Coronary artery (tissue), 2 donors: ENCODE results near the gene CDCA7.
"Not testable (repeated sequence)": the region's sequence is repeated elsewhere in the genome, so short reads cannot be mapped to it uniquely, and the experiment has no call there.

Source experiments
- DNase-seq: peaks from one replicate; pipeline ENCODE4 v3.0.0-alpha.2; 2017; ENCODE audit warnings: low spot score
- H3K27ac ChIP-seq, 2 donors: fragments of 200-600 bp; sonication (generic); one replicate each; pipeline ENCODE4 v1.5.1; 2016 to 2019
- H3K4me3 ChIP-seq: fragments of 200-600 bp; sonication (generic); 2 replicates; pipeline ENCODE4 v1.5.1; 2016; ENCODE audit warnings: mild to moderate bottlenecking, moderate library complexity
- CTCF ChIP-seq: fragments of 200-600 bp; sonication (generic); IDR thresholded peaks from one replicate; pipeline ENCODE4 v1.5.1; 2019; ENCODE audit warnings: antibody characterized with exemption

The CDCA7 gene

GRCh38 chr2:173327421-173327820 is 27.3 kb upstream of the CDCA7 start:
- TF ChIP-seq CTCF: no peak
- Histone ChIP-seq H3K4me3 (no peak overlapping the region), H3K27ac (no peak overlapping the region)
- no peak for DNase-seq

GRCh38 chr2:173333003-173333402 is 21.7 kb upstream of the CDCA7 start:
- not testable (repeated sequence) for DNase-seq, H3K27ac ChIP-seq, H3K4me3 ChIP-seq

- no peak overlapping the region for H3K27ac ChIP-seq
- TF ChIP-seq CTCF: no peak
- no peak for DNase-seq
- no peak overlapping the region for H3K4me3 ChIP-seq
These were observed 14.9 kb upstream of the CDCA7 start for GRCh38 chr2:173339807-173340206.

- Histone ChIP-seq H3K4me3 (no peak overlapping the region), H3K27ac (no peak overlapping the region)
- DNase-seq: no peak
- no peak for TF ChIP-seq CTCF
These were observed 10.8 kb upstream of the CDCA7 start for GRCh38 chr2:173343921-173344320.

- no peak overlapping the region for H3K27ac ChIP-seq
- no peak for DNase-seq
- H3K4me3 ChIP-seq: no peak overlapping the region
- TF ChIP-seq CTCF: no peak
These were observed 8.6 kb upstream of the CDCA7 start for GRCh38 chr2:173346035-173346434.

- TF ChIP-seq CTCF: no peak
- DNase-seq: no peak
- Histone ChIP-seq H3K4me3 (no peak overlapping the region), H3K27ac (no peak overlapping the region)
These were observed 7.1 kb upstream of the CDCA7 start for GRCh38 chr2:173347305-173348168.

GRCh38 chr2:173349287-173349686 is 5.4 kb upstream of the CDCA7 start:
- Histone ChIP-seq H3K27ac (no peak overlapping the region), H3K4me3 (no peak overlapping the region)
- TF ChIP-seq CTCF: no peak
- DNase-seq: no peak
